Parathyroid adenoma (tissue), 2 donors: ENCODE data around the gene TOPAZ1.

Experiments
- H2AFZ ChIP-seq: fragments of 300-600 bp; sonication (generic); one replicate; pipeline ENCODE4 v1.7.0; 2017; ENCODE audit warnings: antibody characterized with exemption, mild to moderate bottlenecking
- H3K27ac ChIP-seq: fragments of 300-600 bp; sonication (generic); one replicate; pipeline ENCODE4 v1.7.0; 2017
- H3K27me3 ChIP-seq: fragments of 300-600 bp; sonication (generic); one replicate; pipeline ENCODE4 v1.7.0; 2017; ENCODE audit warnings: low read length; ENCODE audit not compliant: control insufficient read depth, insufficient read depth
- H3K36me3 ChIP-seq: fragments of 300-600 bp; sonication (generic); one replicate; pipeline ENCODE4 v1.7.0; 2017; ENCODE audit warnings: low read length; ENCODE audit not compliant: control insufficient read depth, insufficient read depth
- H3K4me1 ChIP-seq: fragments of 300-600 bp; sonication (generic); one replicate; pipeline ENCODE4 v1.7.0; 2017; ENCODE audit warnings: control low read depth
- H3K4me2 ChIP-seq: fragments of 300-600 bp; sonication (generic); one replicate; pipeline ENCODE4 v1.7.0; 2017; ENCODE audit warnings: low read length
- H3K4me3 ChIP-seq: fragments of 300-600 bp; sonication (generic); one replicate; pipeline ENCODE4 v1.7.0; 2017; ENCODE audit warnings: low read depth, low read length
- H3K79me2 ChIP-seq: fragments of 300-600 bp; sonication (generic); one replicate; pipeline ENCODE4 v1.7.0; 2017; ENCODE audit warnings: control low read depth
- H3K9ac ChIP-seq: fragments of 300-600 bp; sonication (generic); one replicate; pipeline ENCODE4 v1.7.0; 2017; ENCODE audit warnings: mild to moderate bottlenecking
- H3K9me3 ChIP-seq: fragments of 300-600 bp; sonication (generic); one replicate; pipeline ENCODE4 v1.7.0; 2017; ENCODE audit warnings: low read length; ENCODE audit not compliant: control insufficient read depth
- CTCF ChIP-seq: fragments of 300-600 bp; sonication (generic); IDR thresholded peaks from one replicate; pipeline ENCODE4 v1.7.0; 2017; ENCODE audit warnings: antibody characterized with exemption, mild to moderate bottlenecking
- donor health status: primary hyperparathyroidism.

The TOPAZ1 gene

GRCh38 chr3:44292276-44292675 is 50.6 kb downstream of the TOPAZ1 start:
- Histone ChIP-seq H3K4me1 (no peaks in the 10 kb centered on the region), H3K27ac (no peak overlapping the region), H3K36me3 (no peaks in the 10 kb centered on the region), H3K79me2 (no peaks in the 10 kb centered on the region), H3K9ac (no peak overlapping the region), H3K27me3 (peaks cover 3% of the 10 kb centered on the region), H3K4me2 (no peak overlapping the region), H2AFZ (no peak overlapping the region), H3K9me3 (no peaks in the 10 kb centered on the region), H3K4me3 (no peak overlapping the region)
- no peak for TF ChIP-seq CTCF

GRCh38 chr3:44292947-44293346 is 51.3 kb downstream of the TOPAZ1 start:
- Histone ChIP-seq H2AFZ (no peak overlapping the region), H3K4me1 (no peaks in the 10 kb centered on the region), H3K27ac (no peak overlapping the region), H3K27me3 (peaks cover 3% of the 10 kb centered on the region), H3K9me3 (no peaks in the 10 kb centered on the region), H3K36me3 (no peaks in the 10 kb centered on the region), H3K4me2 (no peak overlapping the region), H3K4me3 (no peak overlapping the region), H3K9ac (no peak overlapping the region), H3K79me2 (no peaks in the 10 kb centered on the region)
- TF ChIP-seq CTCF, result no peak

GRCh38 chr3:44297255-44297654 is 55.6 kb downstream of the TOPAZ1 start:
- Histone ChIP-seq H3K36me3 (no peaks in the 10 kb centered on the region), H3K27me3 (no peaks in the 10 kb centered on the region), H3K27ac (no peak overlapping the region), H3K4me2 (no peak overlapping the region), H3K4me3 (no peak overlapping the region), H3K4me1 (no peaks in the 10 kb centered on the region), H2AFZ (no peak overlapping the region), H3K79me2 (no peaks in the 10 kb centered on the region), H3K9ac (no peak overlapping the region), H3K9me3 (no peaks in the 10 kb centered on the region)
- no peak for TF ChIP-seq CTCF

GRCh38 chr3:44301746-44302145 is 60.1 kb downstream of the TOPAZ1 start:
- H3K9ac ChIP-seq, result no peak overlapping the region
- H3K4me1 ChIP-seq, result no peaks in the 10 kb centered on the region
- H3K9me3 ChIP-seq, result no peaks in the 10 kb centered on the region
- no peak overlapping the region for H3K4me3 ChIP-seq
- H3K4me2 ChIP-seq, result no peak overlapping the region
- H3K27ac ChIP-seq, result no peak overlapping the region
- TF ChIP-seq CTCF, result no peak
- no peaks in the 10 kb centered on the region for H3K79me2 ChIP-seq
- no peaks in the 10 kb centered on the region for H3K36me3 ChIP-seq
- H3K27me3 ChIP-seq, result no peaks in the 10 kb centered on the region
- no peak overlapping the region for H2AFZ ChIP-seq

- Histone ChIP-seq H3K4me2 (no peak overlapping the region), H3K4me1 (no peaks in the 10 kb centered on the region), H3K27ac (no peak overlapping the region), H3K9me3 (no peaks in the 10 kb centered on the region), H3K4me3 (no peak overlapping the region), H2AFZ (no peak overlapping the region), H3K36me3 (no peaks in the 10 kb centered on the region), H3K9ac (no peak overlapping the region), H3K79me2 (no peaks in the 10 kb centered on the region), H3K27me3 (no peaks in the 10 kb centered on the region)
- TF ChIP-seq CTCF, result no peak
Measured at GRCh38 chr3:44309500-44309899, 67.8 kb downstream of the TOPAZ1 start.
